ENCODE data around the gene MNX1. TPM values are rescaled to one million over a fixed set of nuclear protein-coding genes. Genes with fewer than 3 reads are reported as not detected.

Gene MNX1
- 2.8 to 4.8 TPM (median 4.2 TPM) in 5 replicates for total RNA-seq (2022; extraction: Qiagen RNA extraction)

DNA sequence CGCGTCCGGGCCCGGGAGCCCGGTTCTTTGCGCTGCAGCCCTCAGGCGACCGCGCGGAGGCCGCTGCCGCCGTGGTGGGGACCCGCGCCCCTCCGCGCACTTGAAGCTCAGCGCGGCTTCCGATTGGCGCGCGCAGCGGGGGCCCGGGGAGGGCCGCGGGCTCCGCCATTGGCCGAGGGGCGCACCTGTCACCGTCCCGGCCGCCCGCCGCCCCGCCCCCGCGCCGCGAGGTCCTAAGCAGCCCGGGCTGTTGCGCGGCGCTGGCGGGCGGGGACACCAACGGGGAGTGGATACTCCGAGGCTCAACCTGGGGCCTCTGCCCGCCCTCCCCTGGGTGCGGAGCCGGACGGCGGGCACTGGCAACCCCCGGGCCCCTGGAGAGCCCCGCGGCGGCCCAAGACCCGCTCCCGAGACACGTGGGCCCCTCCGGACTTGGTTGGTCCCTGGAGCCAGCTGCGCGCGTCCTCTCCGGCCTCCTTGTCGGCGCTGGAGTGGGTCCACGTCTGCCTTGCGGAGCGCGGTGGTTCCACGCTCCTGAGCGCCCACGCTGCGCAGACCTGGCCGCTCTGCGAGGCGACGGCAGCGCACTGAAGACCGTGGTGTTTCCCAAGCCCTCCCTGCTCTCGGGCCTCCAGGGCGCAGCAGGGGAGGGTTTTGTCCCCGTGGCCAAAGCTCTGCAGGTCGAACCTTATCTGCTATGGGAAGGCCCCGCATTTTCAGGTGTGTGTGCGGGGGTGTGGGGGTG is at the start of gene MNX1:
Gene MNX1 (minus strand): TSS at position 76 of the 745 bp plus-strand sequence. CDS start 313 bp downstream, outside the sequence.

Other genes with a start within 250 kb of the MNX1 start
- gene LMBR1, start 117.5 kb downstream of the MNX1 start, total RNA-seq (2022; extraction: Qiagen RNA extraction): 24.4 to 40.4 TPM (median 36.6 TPM) in 5 replicates
- gene NOM1, start 61.0 kb downstream of the MNX1 start, total RNA-seq (2022; extraction: Qiagen RNA extraction): 15.7 to 20.5 TPM (median 19.0 TPM) in 5 replicates
- gene UBE3C, start 128.3 kb upstream of the MNX1 start, total RNA-seq (2022; extraction: Qiagen RNA extraction): 61.4 to 74.3 TPM (median 68.2 TPM) in 5 replicates